Stimulated activated naive CD8-positive, alpha-beta T cell treated with anti-CD3 and anti-CD28 coated beads, Interleukin-15, amount 100 ng/mL, for 72 hours (primary cell): ENCODE data around the gene CEP170B.

Experiments
- ATAC-seq: fragments of 150-1000 bp; cut with Tn5 transposase; 2 replicates; pipeline ENCODE4 v1.10.0; 2021; ENCODE audit warnings: mild to moderate bottlenecking, moderate library complexity
- DNase-seq, 2 donors: peaks; one replicate each; pipeline ENCODE4 v3.0.0; 2021 to 2022
- H3K27ac Mint-ChIP-seq, 2 donors: one replicate each; pipeline ENCODE4 v1.8.0; 2022; ENCODE audit warnings: mild to moderate bottlenecking in 2 of 2, mixed read lengths in 2 of 2, moderate library complexity in 2 of 2
- H3K27me3 Mint-ChIP-seq: one replicate; pipeline ENCODE4 v1.8.0; 2022; ENCODE audit warnings: mixed read lengths
- H3K4me1 Mint-ChIP-seq: one replicate; pipeline ENCODE4 v1.8.0; 2022; ENCODE audit warnings: mild to moderate bottlenecking, mixed read lengths
- H3K4me3 Mint-ChIP-seq, 2 donors: one replicate each; pipeline ENCODE4 v1.8.0; 2022; ENCODE audit warnings: mild to moderate bottlenecking in 2 of 2, mixed read lengths in 2 of 2, moderate library complexity in 1 of 2
- H3K9me3 Mint-ChIP-seq, 2 donors: one replicate each; pipeline ENCODE4 v1.8.0; 2022; ENCODE audit warnings: mixed read lengths in 2 of 2

The CEP170B gene

DNA sequence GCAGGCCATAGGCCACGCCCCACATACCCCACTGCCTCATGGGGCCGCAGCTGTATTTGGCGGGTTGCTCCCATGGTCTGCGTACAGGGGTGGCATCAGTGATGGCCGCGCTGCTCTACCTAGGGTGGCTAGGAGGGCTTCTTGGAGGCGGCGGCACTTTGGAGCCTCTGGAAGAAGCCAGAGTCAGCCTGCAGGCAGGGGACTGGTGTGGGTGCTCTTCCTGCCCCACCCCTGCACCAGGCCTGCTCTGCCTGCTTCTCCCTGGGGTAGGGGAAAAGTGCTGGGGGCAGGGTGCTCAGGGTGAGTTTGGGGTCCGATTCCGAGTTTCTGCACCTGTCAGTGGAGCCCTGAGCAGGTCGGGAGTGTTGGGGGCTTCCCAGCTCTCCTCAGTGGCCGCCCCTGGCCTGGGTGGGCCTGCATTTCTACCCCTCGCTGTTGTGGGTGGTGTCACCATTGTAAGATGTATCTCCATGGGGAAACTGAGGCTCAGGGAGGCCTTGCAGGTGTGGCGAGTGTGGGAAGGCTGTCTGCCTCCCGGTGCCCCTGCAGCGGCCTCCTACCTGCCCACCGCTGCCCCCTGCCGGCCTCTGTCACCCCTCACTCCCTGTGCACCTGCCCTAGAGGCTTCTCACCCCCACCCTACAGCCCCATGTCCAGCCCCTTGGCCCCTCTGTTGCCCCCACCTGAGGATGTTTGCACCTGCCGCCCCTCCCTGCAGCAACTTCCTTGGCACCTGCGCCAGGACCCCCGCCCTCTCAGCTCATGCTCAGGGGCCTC lies 5.5 kb downstream of the CEP170B start:
- Mint-ChIP-seq H3K4me3 (no peak overlapping the region), H3K9me3 (no peaks in the 10 kb centered on the region), H3K4me1 (peaks cover 30% of the 10 kb centered on the region), H3K27ac (no peak overlapping the region), H3K27me3 (peaks cover 45% of the 10 kb centered on the region)
- DNase-seq (peak; percentile 47), ATAC-seq (peak; percentile 52)

DNA sequence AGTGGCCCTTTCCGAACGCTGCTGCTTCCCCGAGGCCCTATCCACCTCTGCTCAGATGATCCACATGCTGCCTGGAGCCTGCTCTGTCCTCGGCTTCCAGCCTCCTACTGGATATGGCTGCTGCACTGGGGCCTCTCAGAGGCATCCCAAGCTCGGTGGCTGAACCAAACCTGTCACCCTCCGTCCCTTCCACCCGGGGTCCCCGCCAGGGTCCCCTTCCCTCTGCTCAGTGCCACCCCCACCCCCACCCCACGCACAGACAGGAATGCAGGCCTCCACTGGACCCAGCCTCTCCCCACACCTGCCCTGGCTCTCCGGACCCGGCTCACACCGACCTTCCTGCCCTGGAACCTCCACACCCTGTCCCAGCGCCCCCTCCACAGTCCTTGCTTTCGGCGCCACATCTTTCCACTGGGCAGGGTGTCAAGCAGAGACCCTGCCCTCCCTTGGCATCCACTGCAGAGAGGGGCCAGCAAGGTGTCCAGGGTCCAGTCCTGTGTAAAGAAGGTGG lies 6.1 kb downstream of the CEP170B start:
- no peak for DNase-seq
- Mint-ChIP-seq H3K27ac (peak overlapping the region in 1 of 2 donors; percentile 54), H3K4me1 (peaks cover 32% of the 10 kb centered on the region), H3K4me3 (no peak overlapping the region), H3K9me3 (no peaks in the 10 kb centered on the region), H3K27me3 (peaks cover 43% of the 10 kb centered on the region)
- no peak for ATAC-seq

DNA sequence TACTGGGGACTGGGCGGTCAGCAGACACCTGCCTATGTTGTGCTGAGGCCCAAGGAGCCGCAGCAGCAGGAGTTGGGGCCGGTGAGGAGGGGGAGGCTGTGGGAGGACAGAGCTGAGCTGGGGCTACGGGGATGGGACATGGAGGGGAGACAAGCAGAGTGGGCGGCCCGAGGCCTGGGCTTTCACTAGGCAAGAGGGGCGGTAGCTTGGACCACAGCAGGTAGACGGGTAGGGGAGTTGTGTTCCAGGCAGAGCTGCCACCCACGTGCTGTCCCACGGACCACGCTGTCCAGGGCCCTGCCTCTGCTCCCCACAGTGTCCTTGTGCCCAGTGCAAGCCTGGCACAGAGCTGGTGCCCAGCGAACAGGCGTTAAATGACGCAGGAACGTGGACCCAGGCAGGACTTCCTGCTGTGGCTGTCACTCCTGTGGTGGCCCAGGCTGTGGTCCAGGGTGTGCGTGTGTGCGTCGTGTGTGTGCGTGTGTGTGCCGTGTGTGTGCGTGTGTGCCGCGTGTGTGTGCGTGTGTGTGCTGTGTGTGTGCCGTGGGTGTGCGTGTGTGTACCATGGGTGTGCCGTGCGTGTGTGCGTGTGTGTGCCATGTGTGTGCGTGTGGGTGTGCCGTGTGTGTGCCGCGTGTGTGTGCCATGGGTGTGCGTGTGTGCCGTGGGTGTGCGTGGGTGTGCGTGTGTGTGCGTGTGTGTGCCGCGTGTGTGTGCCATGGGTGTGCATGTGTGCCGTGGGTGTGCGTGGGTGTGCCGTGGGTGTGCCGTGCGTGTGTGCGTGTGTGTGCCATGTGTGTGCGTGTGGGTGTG lies 6.8 kb downstream of the CEP170B start:
- peaks cover 36% of the 10 kb centered on the region for H3K27me3 Mint-ChIP-seq
- DNase-seq: no peak
- peaks cover 37% of the 10 kb centered on the region for H3K4me1 Mint-ChIP-seq
- H3K27ac Mint-ChIP-seq: peak overlapping the region in 1 of 2 donors; percentile 42
- no peak for ATAC-seq
- H3K9me3 Mint-ChIP-seq: no peaks in the 10 kb centered on the region
- no peak overlapping the region for H3K4me3 Mint-ChIP-seq

DNA sequence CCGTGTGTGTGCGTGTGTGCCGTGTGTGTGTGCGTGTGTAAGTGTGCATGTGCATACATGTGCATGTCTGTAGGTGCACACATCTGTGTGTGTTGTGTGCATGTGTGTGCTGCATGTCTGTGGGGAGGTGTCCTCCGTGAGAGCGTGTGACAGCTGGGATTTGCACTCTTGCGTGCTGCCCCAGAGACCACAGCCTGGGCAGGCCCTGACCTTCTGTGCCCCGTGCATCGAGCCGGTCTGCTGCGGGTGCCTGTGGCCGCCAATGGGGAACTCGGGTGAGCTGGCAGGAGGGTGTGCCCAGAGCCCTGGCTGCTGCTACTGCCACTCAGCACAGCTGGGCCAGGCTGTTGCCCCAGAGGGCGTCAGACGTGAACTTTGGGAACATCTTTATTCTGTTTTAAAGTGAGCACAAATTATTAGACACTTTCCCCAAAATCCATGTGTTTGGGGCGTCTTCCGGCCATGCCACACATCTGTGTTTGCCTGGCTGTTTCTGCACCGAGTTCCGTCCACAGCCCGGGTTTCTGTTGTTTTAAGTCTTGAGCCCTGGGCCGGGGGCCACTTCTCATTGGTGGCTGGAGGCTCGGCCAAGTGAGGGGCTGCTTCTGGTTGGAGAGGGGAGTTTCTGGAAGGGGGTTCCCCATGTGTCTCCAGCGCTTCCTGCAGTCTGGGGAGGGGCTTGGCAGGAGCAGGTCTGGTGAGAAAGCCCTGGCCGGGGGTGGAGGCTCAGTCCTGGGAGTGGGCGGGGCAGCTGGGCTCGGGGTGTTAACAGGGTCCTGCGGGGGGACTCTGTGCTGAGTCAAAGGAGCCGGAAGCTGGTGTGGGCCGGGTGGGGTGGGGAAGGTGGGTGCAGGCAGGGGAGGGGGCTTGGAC lies 7.6 kb downstream of the CEP170B start:
- DNase-seq (no peak), ATAC-seq (no peak)
- Mint-ChIP-seq H3K9me3 (no peaks in the 10 kb centered on the region), H3K4me3 (peak overlapping the region in 1 of 2 donors; percentile 14), H3K4me1 (peaks cover 34% of the 10 kb centered on the region), H3K27me3 (peaks cover 28% of the 10 kb centered on the region), H3K27ac (no peak overlapping the region)

DNA sequence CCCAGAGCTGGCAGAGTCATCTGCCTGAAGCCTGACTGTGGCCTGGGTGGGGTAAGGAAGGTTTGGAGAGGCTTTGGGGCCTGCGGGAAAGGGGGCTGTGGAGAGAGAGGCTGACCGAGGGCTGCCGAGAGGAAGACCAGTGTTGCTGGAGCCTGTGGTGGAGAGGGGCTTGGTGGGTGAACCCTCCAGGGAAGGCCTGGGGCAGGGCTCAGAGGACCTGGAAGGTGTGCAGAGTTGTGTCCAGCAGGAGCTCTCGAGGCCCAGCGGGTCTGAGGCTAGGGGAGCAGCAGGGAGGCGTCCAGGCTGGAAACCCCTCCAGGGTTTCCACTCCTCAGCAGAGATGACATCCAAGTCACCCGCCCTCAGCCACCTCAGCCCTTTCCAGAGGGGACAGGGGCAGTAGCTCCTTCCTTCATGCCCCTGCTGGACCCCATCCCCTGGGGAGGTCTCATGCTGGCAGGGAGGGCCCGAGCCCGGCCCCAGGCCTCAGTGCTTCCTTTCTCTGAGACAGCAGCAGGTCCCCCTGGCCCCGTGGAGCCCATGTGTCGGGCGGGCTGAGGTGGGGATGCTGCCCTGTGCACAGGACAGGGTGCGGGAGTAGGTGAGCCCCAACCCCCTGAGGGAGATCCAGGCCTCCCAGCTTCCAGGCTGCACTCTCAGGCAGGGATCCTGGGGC lies 8.4 kb downstream of the CEP170B start:
- Mint-ChIP-seq H3K27me3 (peaks cover 22% of the 10 kb centered on the region), H3K27ac (no peak overlapping the region), H3K4me3 (no peak overlapping the region), H3K9me3 (no peaks in the 10 kb centered on the region), H3K4me1 (peaks cover 34% of the 10 kb centered on the region)
- DNase-seq (no peak), ATAC-seq (no peak)

DNA sequence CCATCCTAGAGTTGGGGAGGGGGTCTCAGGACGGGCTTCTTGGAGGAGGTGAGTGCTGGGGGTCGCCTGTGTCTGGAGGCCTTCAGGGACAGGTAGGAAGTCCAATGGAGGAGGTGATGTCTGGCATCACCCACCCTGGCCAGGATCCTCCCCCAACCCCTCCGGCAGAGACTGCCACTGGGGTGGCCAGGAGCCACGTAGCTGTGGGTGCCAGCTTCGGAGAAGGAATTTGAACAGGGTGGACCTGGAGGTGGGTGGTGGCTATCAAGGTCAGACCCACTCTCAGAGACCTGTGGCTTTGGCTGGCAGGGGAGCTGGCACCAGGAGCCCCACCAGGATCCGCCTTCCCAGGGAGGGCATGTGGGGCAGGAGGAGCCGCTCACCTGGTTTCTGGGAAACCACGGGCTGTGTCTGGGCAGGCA lies 9.1 kb downstream of the CEP170B start:
- Mint-ChIP-seq H3K27ac (no peak overlapping the region), H3K9me3 (no peaks in the 10 kb centered on the region), H3K27me3 (peaks cover 22% of the 10 kb centered on the region), H3K4me1 (peaks cover 34% of the 10 kb centered on the region), H3K4me3 (no peak overlapping the region)
- DNase-seq (no peak), ATAC-seq (no peak)

DNA sequence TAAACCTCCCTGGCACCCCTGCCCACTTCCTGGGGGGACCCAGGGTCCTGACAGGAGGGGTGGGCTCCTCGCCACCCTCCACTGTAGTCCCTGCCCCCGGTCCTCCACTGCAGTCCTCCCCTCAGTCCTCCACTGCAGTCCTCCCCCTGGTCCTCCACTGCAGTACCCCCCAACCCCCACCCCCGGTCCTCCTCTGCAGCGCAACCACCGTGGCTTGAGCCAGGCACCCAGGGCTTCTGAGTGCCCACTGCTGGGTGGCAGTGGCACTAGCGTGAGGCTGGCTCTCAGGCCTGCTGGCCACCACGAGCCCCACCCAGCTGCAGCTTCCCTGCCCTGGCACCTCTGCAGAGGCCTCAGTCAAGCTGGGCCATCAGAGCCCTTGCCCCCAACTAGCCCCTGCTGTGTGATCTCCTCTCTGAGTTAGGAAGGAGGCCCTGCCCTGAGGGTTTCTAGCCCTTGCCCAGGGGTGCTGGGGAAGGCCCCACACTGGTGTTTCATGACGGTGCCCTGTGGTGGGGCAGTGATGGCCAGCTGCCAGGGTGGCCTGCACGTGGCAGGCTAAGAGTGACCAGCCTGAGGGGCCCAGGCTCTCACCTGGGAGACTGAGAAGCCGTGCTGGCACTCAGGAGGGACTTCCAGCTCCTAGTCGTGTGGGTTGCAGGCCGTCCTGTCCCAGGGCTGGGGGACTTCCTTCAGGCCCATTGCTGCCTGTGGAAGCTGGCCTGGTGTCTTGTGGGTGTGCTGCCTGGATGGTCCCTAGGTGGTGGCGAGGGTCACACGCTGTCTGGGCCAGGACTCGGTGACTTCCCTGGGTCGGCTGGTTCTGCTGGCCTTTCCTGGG lies 9.7 kb downstream of the CEP170B start:
- H3K4me3 Mint-ChIP-seq: no peak overlapping the region
- H3K9me3 Mint-ChIP-seq: no peaks in the 10 kb centered on the region
- no peak overlapping the region for H3K27ac Mint-ChIP-seq
- ATAC-seq (no peak), DNase-seq (no peak)
- H3K4me1 Mint-ChIP-seq: peaks cover 34% of the 10 kb centered on the region
- H3K27me3 Mint-ChIP-seq: peaks cover 21% of the 10 kb centered on the region

DNA sequence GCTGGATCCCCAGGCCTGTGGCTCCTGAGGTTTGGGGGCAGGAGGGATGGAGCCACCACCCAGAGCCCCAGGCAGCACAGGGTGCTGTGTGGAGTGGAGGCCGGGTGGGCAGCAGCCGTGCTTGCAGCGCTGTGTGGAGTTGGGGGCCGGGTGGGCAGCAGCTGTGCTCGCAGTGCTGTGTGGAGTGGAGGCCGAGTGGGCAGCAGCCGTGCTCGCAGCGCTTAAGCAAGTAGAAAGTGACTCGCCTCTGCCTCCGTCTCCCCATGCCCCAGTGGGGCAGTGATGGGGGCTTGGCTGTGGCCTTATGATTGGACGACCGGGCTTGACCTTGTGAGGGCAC lies 10.3 kb downstream of the CEP170B start:
- Mint-ChIP-seq H3K4me3 (no peak overlapping the region), H3K27ac (no peak overlapping the region), H3K9me3 (no peaks in the 10 kb centered on the region), H3K27me3 (peaks cover 16% of the 10 kb centered on the region), H3K4me1 (peaks cover 34% of the 10 kb centered on the region)
- DNase-seq (no peak), ATAC-seq (no peak)

DNA sequence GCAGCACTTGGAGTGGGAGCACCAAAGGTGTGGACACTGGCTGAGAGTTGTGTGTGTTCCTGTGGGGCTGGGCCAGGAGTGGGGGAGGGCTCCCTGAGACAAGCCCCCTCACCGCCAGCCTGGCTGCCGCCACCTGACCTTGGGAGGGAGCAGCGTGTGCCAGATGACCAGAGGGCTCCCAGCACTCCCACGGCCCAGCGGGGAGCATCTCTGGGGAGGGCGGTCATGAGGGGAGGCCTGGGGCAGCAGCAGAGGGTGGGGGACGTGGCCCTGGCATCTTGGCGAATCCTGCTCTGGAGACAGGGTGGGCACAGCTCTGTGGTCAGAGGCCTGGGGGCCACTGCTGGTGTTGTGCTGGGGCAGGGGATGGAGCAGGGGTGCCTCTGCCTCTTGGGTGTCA lies 10.7 kb downstream of the CEP170B start:
- DNase-seq (no peak), ATAC-seq (no peak)
- H3K4me1 Mint-ChIP-seq: peaks cover 34% of the 10 kb centered on the region

DNA sequence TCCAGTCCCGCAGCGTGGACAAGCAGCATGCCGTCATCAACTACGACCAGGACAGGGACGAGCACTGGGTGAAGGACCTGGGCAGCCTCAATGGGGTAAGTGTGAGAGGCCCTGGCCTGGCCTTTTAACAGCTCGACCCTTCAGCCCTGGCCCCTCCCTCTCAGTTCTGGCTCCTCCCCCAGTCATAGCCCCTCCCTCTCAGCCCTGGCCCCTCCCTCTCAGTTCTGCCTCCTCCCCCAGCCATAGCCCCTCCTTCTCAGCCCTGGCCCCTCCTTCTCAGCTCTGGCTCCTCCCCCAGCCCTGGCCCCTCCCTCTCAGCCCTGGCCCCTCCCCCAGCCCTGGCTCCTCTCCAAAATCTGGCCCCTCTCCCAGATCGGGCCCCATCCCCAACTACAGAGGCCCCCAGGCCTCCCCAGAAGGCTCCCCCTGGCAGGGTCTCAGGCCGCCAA lies 11.2 kb downstream of the CEP170B start:
- H3K27ac Mint-ChIP-seq: no peak overlapping the region

More for the DNA sequence above, 10.7 kb downstream of the CEP170B start:
- H3K27ac Mint-ChIP-seq: no peak overlapping the region
- no peaks in the 10 kb centered on the region for H3K9me3 Mint-ChIP-seq
- no peak overlapping the region for H3K4me3 Mint-ChIP-seq
- peaks cover 16% of the 10 kb centered on the region for H3K27me3 Mint-ChIP-seq

DNA sequence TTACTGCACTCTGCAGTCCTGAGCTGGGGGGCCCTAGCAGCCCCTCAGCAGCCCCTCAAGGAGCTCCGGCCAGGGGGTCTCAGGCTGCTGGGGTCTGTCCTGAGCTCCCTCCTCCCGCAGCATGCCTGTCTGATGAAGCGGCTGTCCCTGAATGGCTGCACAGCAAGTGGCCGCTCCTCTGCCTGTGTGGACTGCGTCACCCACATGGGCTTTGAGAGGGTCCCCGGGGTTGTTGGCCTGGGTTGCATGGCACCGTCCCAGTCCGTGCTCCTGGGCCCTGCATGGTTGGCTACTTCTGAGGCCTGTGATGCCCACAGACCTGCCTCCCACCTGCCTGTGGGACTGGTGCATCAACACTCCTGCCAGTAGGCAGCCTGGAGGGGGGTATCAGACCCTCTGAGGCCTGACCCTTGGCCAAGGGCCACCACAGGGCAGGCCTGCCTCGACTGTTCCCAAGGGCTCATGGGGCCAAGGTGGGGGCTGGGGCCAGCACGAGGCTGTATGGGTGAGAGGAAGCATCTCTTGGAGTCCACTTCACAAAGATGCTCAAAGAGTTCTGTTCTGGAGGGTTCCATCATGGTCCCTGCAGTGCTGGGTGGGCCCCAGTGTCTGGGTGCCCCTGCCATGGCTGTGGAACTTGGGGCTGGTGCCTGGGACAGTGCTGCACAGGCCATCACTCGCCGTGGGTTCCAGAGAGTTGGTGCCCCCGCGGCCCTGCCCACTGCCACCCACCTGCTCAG lies 12.2 kb downstream of the CEP170B start:
- Mint-ChIP-seq H3K27me3 (peaks cover 15% of the 10 kb centered on the region), H3K4me1 (peaks cover 31% of the 10 kb centered on the region), H3K9me3 (no peaks in the 10 kb centered on the region), H3K27ac (no peak overlapping the region), H3K4me3 (no peak overlapping the region)
- ATAC-seq (no peak), DNase-seq (no peak)

More for the DNA sequence above, 11.2 kb downstream of the CEP170B start:
- Mint-ChIP-seq H3K4me1 (peaks cover 34% of the 10 kb centered on the region), H3K4me3 (no peak overlapping the region), H3K9me3 (no peaks in the 10 kb centered on the region), H3K27me3 (peaks cover 16% of the 10 kb centered on the region)
- DNase-seq: peak; percentile 26 to 37
- peak; percentile 48 for ATAC-seq

DNA sequence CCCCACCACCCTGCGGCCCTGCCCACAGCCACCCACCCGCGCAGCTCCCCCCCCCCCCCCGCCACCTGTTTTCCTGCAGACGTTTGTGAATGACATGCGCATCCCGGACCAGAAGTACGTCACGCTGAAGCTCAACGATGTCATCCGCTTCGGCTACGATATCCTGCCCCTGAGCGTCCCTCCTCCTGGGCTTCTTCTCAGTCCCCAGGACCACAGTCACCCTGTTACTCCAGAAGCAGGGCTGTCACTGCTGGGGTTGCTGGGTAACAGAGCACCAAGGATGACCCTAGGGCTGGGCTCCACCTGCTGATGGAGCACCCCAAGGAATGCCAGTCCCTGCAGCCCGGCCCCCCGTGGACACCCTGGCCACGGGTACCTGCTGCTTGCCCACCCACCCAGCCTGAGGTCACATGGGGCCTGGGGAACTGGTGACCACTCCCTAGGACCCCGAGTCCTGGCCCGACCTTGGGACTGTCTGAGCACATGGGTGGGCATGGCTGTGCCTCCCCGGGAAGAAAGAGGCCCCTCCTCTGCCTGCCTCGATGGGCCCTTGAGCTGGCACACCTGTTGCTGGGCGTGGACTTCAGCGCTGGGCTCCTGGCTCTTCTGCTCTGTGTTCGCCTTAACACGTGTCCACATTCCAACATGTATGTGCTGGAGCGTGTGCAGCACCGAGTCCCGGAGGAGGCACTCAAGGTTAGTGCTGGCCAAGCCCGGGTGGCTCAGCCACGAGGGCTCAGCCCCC lies 12.9 kb downstream of the CEP170B start:
- ATAC-seq (no peak), DNase-seq (no peak)
- Mint-ChIP-seq H3K4me3 (no peak overlapping the region), H3K4me1 (peaks cover 24% of the 10 kb centered on the region), H3K27me3 (peaks cover 7% of the 10 kb centered on the region), H3K9me3 (no peaks in the 10 kb centered on the region), H3K27ac (no peak overlapping the region)

DNA sequence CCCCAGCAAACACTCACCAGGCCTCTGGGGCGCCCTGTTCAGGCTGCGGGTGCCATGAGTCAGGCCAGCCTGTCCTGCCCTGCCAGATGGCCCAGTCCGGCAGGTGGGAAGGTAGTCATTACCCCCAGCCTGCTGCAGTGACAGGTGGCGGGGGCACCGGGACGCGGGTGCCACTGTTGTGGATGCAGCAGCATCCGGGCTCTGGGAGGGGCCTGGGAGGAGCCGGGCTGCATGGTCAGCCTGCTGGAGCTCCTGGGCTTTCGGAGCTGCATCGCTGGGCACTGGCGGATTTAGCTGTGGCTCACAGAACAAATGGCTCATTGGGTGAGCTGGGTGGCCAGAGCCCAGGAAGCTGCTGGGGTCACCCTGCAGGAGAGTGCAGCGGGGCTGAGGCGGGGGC lies 13.5 kb downstream of the CEP170B start:
- H3K4me1 Mint-ChIP-seq: peaks cover 19% of the 10 kb centered on the region
- DNase-seq (no peak), ATAC-seq (no peak)
- no peak overlapping the region for H3K27ac Mint-ChIP-seq
- H3K27me3 Mint-ChIP-seq: peaks cover 1% of the 10 kb centered on the region
- H3K9me3 Mint-ChIP-seq: no peaks in the 10 kb centered on the region
- no peak overlapping the region for H3K4me3 Mint-ChIP-seq
